Nephron progenitor cell (in vitro differentiated cells): ENCODE data around the gene SPSB3.

Experiments
- DNase-seq: peaks from one replicate; pipeline ENCODE4 v3.0.0; 2021
- H3K27ac Mint-ChIP-seq: 2 replicates; pipeline ENCODE4 v1.8.0; 2021; ENCODE audit warnings: mild to moderate bottlenecking, moderate library complexity, mixed read lengths
- H3K27me3 Mint-ChIP-seq: 2 replicates; pipeline ENCODE4 v1.8.0; 2021; ENCODE audit warnings: mild to moderate bottlenecking, low read depth, mixed read lengths; ENCODE audit not compliant: poor library complexity
- H3K36me3 Mint-ChIP-seq: 2 replicates; pipeline ENCODE4 v1.8.0; 2021; ENCODE audit warnings: low read depth, mixed read lengths
- H3K4me1 Mint-ChIP-seq: 2 replicates; pipeline ENCODE4 v1.8.0; 2021; ENCODE audit warnings: mixed read lengths
- H3K4me3 Mint-ChIP-seq: 2 replicates; pipeline ENCODE4 v1.8.0; 2021; ENCODE audit warnings: mild to moderate bottlenecking, moderate library complexity, mixed read lengths
- H3K9me3 Mint-ChIP-seq: 2 replicates; pipeline ENCODE4 v1.8.0; 2021; ENCODE audit warnings: mild to moderate bottlenecking, moderate library complexity, mixed read lengths
- CTCF ChIP-seq: fragments of 200-600 bp; sonication (generic); IDR thresholded peaks from 2 replicates; pipeline ENCODE4 v1.5.0; 2021; ENCODE audit warnings: antibody characterized with exemption

SPSB3 gene

DNA sequence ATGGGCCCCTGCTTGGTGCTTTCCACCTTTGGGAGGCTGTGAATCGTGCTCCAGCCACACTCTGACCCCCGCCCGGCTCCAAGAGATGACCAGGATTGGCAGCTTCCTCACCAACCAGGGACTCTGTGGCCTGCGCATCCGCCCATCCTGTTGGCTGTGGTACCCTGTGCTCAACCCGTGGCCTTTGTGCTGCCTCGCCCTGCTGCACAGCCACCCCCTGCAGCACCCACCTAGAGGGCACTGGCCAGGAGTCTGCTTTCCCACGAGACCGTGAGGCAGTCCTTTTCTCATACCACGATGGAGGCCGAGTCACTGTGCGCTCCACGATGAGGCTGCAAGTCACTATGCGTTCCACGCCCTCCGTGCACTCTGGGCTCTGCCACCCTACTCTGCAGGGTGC lies 30.4 kb downstream of the SPSB3 start:
- H3K36me3 Mint-ChIP-seq = peaks cover 25% of the 10 kb centered on the region
- no peaks in the 10 kb centered on the region for H3K9me3 Mint-ChIP-seq
- no peak for DNase-seq
- H3K27ac Mint-ChIP-seq = no peak overlapping the region
- H3K4me3 Mint-ChIP-seq = no peak overlapping the region
- H3K4me1 Mint-ChIP-seq = no peaks in the 10 kb centered on the region
- TF ChIP-seq CTCF = no peak
- no peaks in the 10 kb centered on the region for H3K27me3 Mint-ChIP-seq

- Mint-ChIP-seq H3K36me3 (peaks cover 21% of the 10 kb centered on the region), H3K27me3 (no peaks in the 10 kb centered on the region), H3K27ac (no peak overlapping the region), H3K4me1 (no peaks in the 10 kb centered on the region), H3K4me3 (no peak overlapping the region), H3K9me3 (no peaks in the 10 kb centered on the region)
- DNase-seq = no peak
- TF ChIP-seq CTCF = no peak
These were observed 32.9 kb downstream of the SPSB3 start for GRCh38 chr16:1749152-1750117.

DNA sequence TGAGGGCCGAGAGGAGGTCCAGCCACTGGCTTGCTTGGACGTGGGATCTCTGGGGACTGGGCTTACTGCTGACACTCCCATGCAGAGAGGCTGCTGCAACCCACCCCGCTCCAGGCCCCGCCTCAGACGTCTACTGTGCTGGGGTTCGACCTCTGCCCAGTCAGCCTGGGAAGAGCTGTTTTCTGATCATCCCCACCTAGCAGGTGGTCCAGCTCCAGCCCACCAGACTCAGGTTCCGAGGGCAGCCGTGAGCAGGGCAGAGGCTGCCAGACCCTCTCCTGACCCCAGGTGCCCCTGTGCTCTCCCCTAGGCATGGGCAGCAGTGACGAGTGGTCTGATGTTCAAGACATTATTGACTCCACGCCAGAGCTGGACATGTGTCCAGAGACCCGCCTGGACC lies 34.4 kb downstream of the SPSB3 start:
- no peak for DNase-seq
- TF ChIP-seq CTCF = no peak
- Mint-ChIP-seq H3K4me3 (no peak overlapping the region), H3K36me3 (peaks cover 20% of the 10 kb centered on the region), H3K27ac (no peak overlapping the region), H3K4me1 (no peaks in the 10 kb centered on the region), H3K27me3 (no peaks in the 10 kb centered on the region), H3K9me3 (no peaks in the 10 kb centered on the region)

DNA sequence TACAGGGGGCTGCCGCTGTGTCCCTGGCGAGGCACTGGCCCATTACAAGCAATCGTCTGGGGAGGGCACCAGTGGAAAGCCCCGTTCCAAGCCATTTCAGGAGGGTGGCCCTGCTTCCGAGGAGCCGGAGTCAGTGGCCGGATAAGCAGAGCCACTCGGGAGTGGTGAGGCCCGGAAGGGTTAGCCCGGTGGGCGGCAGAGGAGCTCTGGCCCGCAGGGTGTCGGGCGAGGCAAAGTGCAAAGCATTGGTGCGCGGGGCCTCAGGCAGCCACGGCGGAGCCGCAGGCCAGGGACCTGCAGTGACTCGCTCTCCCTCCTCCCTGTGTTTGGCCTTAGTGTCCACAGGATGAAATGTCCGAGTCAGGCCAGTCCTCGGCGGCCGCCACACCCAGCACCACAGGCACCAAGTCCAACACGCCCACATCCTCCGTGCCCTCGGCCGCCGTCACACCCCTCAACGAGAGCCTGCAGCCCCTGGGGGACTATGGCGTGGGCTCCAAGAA lies 35.6 kb downstream of the SPSB3 start:
- Mint-ChIP-seq H3K27me3 (no peaks in the 10 kb centered on the region), H3K36me3 (peaks cover 12% of the 10 kb centered on the region), H3K4me3 (no peak overlapping the region), H3K4me1 (no peaks in the 10 kb centered on the region), H3K9me3 (no peaks in the 10 kb centered on the region), H3K27ac (no peak overlapping the region)
- no peak for TF ChIP-seq CTCF
- DNase-seq = no peak

DNA sequence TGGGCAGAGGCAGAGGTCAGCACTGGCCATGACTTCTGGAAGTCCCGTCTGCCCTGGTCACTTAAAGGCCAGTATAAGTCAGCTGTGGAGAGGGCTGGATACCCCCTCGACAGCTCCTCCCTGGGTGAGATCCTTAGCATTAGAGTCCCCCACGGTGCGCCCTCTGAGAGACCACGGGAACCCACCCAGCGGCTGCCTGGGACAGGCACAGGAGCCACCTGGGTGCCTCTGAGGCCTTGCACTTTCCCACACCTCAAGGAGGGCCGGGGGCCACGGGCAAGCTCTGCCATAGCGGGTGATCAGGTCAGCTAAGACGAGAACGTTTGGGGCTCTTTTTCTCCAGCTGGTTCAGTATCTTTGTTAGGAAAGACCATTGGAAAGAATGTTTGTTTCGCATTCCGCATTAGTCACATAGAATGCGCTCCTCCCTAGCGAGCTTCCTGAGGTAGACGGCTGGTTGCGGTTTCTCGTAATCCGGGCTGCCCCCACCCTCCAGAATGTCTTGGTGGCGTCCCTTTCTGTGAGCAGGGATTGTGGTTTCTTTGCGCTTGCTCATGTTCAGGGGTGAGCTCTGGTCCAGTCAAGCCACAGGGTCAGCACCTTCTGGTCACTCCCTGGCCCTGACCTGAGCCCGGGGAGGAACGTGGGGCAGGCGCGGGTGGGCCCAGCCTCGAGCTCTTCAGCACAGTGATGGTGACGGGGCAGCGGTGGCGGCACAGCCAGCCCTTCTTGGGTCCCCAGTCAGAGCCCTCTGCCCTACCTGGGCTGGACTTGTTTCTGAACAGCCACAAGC lies 36.3 kb downstream of the SPSB3 start:
- Mint-ChIP-seq H3K4me1 (no peaks in the 10 kb centered on the region), H3K4me3 (no peak overlapping the region)
- no peak for DNase-seq

More for the DNA sequence above, 36.3 kb downstream of the SPSB3 start:
- peaks cover 11% of the 10 kb centered on the region for H3K36me3 Mint-ChIP-seq
- TF ChIP-seq CTCF = no peak
- no peaks in the 10 kb centered on the region for H3K27me3 Mint-ChIP-seq
- H3K9me3 Mint-ChIP-seq = no peaks in the 10 kb centered on the region
- H3K27ac Mint-ChIP-seq = peak overlapping the region; percentile 51
